GM23248 (cell line): Measurements from ENCODE around the gene RFX8. TPM values are rescaled to one million over a fixed set of nuclear protein-coding genes. Genes with fewer than 3 reads are reported as not detected.
"Not testable (repeated sequence)": the region's sequence is repeated elsewhere in the genome, so short reads cannot be mapped to it uniquely, and the experiment has no call there.

Experiments
- DNase-seq: peaks from one replicate; pipeline ENCODE4 v3.0.0-alpha.2; 2015
- H2AFZ ChIP-seq: fragments of 200-600 bp; sonication (generic); 2 replicates; pipeline ENCODE4 v1.6.1; 2016; ENCODE audit warnings: antibody characterized with exemption
- H3F3A ChIP-seq: fragments of 200-600 bp; sonication (generic); 2 replicates; pipeline ENCODE4 v1.6.1; 2016; ENCODE audit warnings: mild to moderate bottlenecking, antibody characterized with exemption, mixed run types; ENCODE audit not compliant: insufficient read depth
- H3K27ac ChIP-seq: fragments of 200-600 bp; sonication (generic); 2 replicates; pipeline ENCODE4 v1.5.1; 2016; ENCODE audit warnings: mild to moderate bottlenecking
- H3K27me3 ChIP-seq: fragments of 200-600 bp; sonication (generic); replicated peaks from 2 replicates; pipeline ENCODE4 v1.6.1; 2016; ENCODE audit warnings: mild to moderate bottlenecking; ENCODE audit not compliant: insufficient read depth
- H3K36me3 ChIP-seq: fragments of 200-600 bp; sonication (generic); 2 replicates; pipeline ENCODE4 v1.6.1; 2016; ENCODE audit warnings: low read depth, mild to moderate bottlenecking
- H3K4me1 ChIP-seq: fragments of 200-600 bp; sonication (generic); 2 replicates; pipeline ENCODE4 v1.6.1; 2016; ENCODE audit warnings: mild to moderate bottlenecking; ENCODE audit not compliant: insufficient read depth
- H3K4me2 ChIP-seq: fragments of 200-600 bp; sonication (generic); one replicate; pipeline ENCODE4 v1.6.1; 2016; ENCODE audit warnings: mild to moderate bottlenecking; ENCODE audit not compliant: unreplicated experiment
- H3K4me3 ChIP-seq: fragments of 200-600 bp; sonication (generic); 2 replicates; pipeline ENCODE4 v1.5.1; 2016; ENCODE audit warnings: mild to moderate bottlenecking
- H3K79me2 ChIP-seq: fragments of 200-600 bp; sonication (generic); 2 replicates; pipeline ENCODE4 v1.6.1; 2016; ENCODE audit warnings: mild to moderate bottlenecking; ENCODE audit not compliant: insufficient read depth
- H3K9ac ChIP-seq: fragments of 200-600 bp; sonication (generic); 2 replicates; pipeline ENCODE4 v1.6.1; 2016; ENCODE audit warnings: mild to moderate bottlenecking
- H3K9me2 ChIP-seq: fragments of 200-600 bp; sonication (generic); 2 replicates; pipeline ENCODE4 v1.6.1; 2016; ENCODE audit warnings: mixed run types, mild to moderate bottlenecking, moderate library complexity; ENCODE audit not compliant: insufficient read depth
- H3K9me3 ChIP-seq: fragments of 200-600 bp; sonication (generic); one replicate; pipeline ENCODE4 v1.6.1; 2017; ENCODE audit warnings: low read depth
- H4K20me1 ChIP-seq: fragments of 200-600 bp; sonication (generic); 2 replicates; pipeline ENCODE4 v1.6.0; 2016; ENCODE audit not compliant: insufficient read depth
- EZH2 ChIP-seq: fragments of 200-600 bp; sonication (generic); IDR thresholded peaks from 2 replicates; pipeline ENCODE4 v1.6.1; 2018; ENCODE audit warnings: antibody characterized with exemption, mild to moderate bottlenecking; ENCODE audit not compliant: insufficient read depth, poor library complexity, severe bottlenecking
- EZH2phosphoT487 ChIP-seq: fragments of 200-600 bp; sonication (generic); IDR thresholded peaks from 2 replicates; pipeline ENCODE4 v1.6.1; 2018; ENCODE audit warnings: antibody characterized with exemption, moderate library complexity, mild to moderate bottlenecking, low read depth; ENCODE audit not compliant: insufficient read depth
- WGBS, 2 experiments: methylation state at CpG; one replicate each; pipeline ENCODE4 v1.1.6; 2015 to 2017; ENCODE audit warnings: low lambda C conversion rate in 2 of 2, low coverage in 1 of 2; ENCODE audit errors: missing lambda C conversion rate in 2 of 2; 5-methylcytosine and 5-hydroxymethylcytosine counted together
- in situ Hi-C: fragments of 300-500 bp; cut with MboI; formaldehyde crosslinking; loops from 2 replicates; pipeline ENCODE4 v1.15.0; 2020
- polyA plus RNA-seq: library from polyadenylated mRNA; unstranded; fragments of >200 nt; fragmentation: Nextera tagmentation; extraction: Ambion mirVana; gene quantifications from 2 replicates; pipeline ENCODE4 v1.2.1, GENCODE V29; 2016
- total RNA-seq: library from RNA; depleted of rRNA; stranded (reverse); fragments of >200 nt; shearing (Covaris generic); gene quantifications from 2 replicates; pipeline ENCODE4 v1.2.3, GENCODE V29; 2014

Gene RFX8
- total and polyA plus RNA-seq, 2 experiments from 2014 or later, result 5.9 to 6.4 TPM

DNA sequence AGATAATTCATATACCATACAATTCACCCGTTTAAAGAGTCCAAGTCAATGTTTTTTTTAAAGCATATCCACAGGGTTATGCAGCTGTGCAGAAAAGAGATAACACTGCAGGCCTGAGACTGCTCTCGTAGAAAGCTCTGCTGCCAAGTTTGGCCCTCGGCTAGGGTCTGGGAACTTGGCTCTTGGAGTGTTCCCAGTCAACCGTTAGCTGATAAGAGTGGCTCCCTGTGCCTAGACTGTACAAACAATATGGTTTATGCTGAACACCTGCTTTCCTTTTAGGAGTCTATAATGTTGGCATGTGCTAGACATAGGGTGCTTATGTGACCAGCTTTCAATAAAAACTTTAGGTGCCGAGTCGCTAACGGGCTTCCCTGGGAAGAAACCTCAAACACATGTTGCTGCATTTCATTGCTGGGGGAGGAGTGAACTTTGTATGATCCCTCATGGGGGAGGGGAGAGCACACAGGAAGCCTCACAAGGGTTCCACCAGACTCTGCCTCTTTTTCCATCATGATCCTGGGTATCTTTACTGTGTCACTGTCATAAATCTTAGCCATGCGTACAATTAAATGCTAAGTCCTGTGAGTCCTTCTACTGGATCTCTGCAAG, 34.7 kb downstream of the RFX8 start:
- Histone ChIP-seq H3F3A (peaks cover 53% of the 10 kb centered on the region), H3K27ac (no peak overlapping the region), H3K9ac (no peak overlapping the region), H4K20me1 (no peaks in the 10 kb centered on the region), H3K36me3 (no peaks in the 10 kb centered on the region), H3K9me2 (no peaks in the 10 kb centered on the region), H3K4me2 (no peak overlapping the region), H3K27me3 (no peaks in the 10 kb centered on the region), H3K4me3 (no peak overlapping the region), H2AFZ (no peak overlapping the region), H3K4me1 (peaks cover 33% of the 10 kb centered on the region), H3K79me2 (peaks cover 14% of the 10 kb centered on the region), H3K9me3 (no peaks in the 10 kb centered on the region)
- WGBS, 2 experiments, result 91 to 92% methylated on average over 8 of the region's 8 CpGs
- in situ Hi-C loops, result no loop called here
- TF ChIP-seq EZH2phosphoT487, result no peak
- TF ChIP-seq EZH2, result no peak
- no peak for DNase-seq

DNA sequence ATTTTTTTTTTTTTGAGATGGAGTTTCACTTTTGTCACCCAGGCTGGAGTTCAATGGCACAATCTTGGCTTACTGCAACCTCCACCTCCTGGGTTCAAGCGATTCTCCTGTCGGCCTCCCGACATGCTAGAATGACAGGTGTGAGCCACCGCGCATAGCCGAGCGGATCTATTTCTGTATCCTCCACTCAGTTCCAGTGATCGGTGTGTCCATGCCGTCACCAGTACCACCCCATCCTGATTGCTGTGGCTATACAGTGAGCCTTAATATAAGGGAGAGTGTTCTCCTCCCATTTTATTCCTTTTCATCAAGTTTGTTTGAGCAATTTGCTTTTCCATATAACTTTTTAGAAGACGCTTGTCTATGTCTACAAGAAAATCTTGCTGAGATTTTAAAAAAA, 35.2 kb downstream of the RFX8 start:
- H3K4me1 ChIP-seq, result peaks cover 34% of the 10 kb centered on the region
- peaks cover 9% of the 10 kb centered on the region for H3K79me2 ChIP-seq
- H3K9me3 ChIP-seq, result no peaks in the 10 kb centered on the region
- no peak overlapping the region for H3K4me3 ChIP-seq
- no peaks in the 10 kb centered on the region for H3K36me3 ChIP-seq
- 95 to 96% methylated on average over 10 of the region's 10 CpGs for WGBS, 2 experiments
- no peaks in the 10 kb centered on the region for H3K9me2 ChIP-seq
- no peak overlapping the region for H3K4me2 ChIP-seq
- H3K27ac ChIP-seq, result no peak overlapping the region
- peaks cover 48% of the 10 kb centered on the region for H3F3A ChIP-seq
- in situ Hi-C loops, result no loop called here
- DNase-seq, result no peak
- H3K9ac ChIP-seq, result no peak overlapping the region
- H3K27me3 ChIP-seq, result no peaks in the 10 kb centered on the region
- H2AFZ ChIP-seq, result no peak overlapping the region
- TF ChIP-seq EZH2 (no peak), EZH2phosphoT487 (no peak)
- H4K20me1 ChIP-seq, result no peaks in the 10 kb centered on the region

GRCh38 chr2:101438555-101438954, 36.4 kb downstream of the RFX8 start:
- H3K27me3 ChIP-seq, H3K79me2 ChIP-seq, H3K36me3 ChIP-seq, in situ Hi-C loops, H3K4me2 ChIP-seq, H4K20me1 ChIP-seq, H3K9me3 ChIP-seq, DNase-seq, H3K27ac ChIP-seq, H3K9me2 ChIP-seq, H3K4me3 ChIP-seq, H2AFZ ChIP-seq, H3K9ac ChIP-seq: not testable (repeated sequence)
- peaks cover 36% of the 10 kb centered on the region for H3K4me1 ChIP-seq
- peaks cover 44% of the 10 kb centered on the region for H3F3A ChIP-seq
- 68 to 74% methylated on average over 4 of the region's 4 CpGs for WGBS, 2 experiments

DNA sequence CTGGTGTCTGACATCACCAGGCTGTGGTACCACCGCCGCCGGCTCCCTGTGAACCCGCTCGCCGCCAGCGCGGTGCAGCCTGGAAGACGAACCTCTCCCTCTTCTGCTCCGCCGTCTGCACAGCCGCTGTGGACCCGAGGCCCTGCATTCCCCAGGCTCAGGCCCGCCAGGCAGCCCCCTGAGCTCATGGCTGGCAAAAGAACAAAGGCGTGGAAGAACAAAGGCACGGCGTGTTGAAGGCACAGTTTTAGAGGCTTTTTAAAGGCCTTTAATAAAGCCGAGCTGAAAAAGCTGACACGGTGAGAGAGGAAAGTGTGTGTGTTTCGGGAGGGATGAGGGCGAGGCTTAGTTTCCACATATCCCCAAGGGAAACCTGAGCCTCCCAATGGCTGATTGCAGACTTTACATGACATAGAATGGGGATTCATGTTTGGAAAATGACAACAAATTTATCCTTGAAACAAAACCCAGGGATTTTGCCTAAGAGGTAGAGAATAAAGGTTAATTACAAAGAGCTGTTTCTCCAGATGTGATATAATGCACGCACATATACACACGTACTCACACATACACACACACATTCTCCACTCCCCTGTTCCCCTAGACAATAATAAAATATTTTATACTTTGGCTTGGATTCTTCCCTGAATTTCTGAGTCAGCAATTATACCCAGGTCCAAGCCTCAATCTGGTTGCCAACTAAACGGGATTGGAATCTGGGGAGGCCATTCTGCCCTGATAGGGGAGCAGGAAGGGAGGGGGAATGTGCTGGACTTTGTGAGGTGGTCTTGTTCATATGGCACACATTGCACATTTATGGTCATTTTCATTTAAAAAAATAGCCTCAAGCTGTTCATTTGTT, 39.7 kb downstream of the RFX8 start:
- WGBS, 2 experiments, result 86% methylated on average over 24 of the region's 24 CpGs
- H3K4me2 ChIP-seq, result no peak overlapping the region
- H3K4me1 ChIP-seq, result peaks cover 45% of the 10 kb centered on the region

More for the DNA sequence above, 39.7 kb downstream of the RFX8 start:
- Histone ChIP-seq H3F3A (peaks cover 41% of the 10 kb centered on the region), H2AFZ (no peak overlapping the region), H3K4me3 (no peak overlapping the region), H3K9me2 (no peaks in the 10 kb centered on the region), H3K27me3 (no peaks in the 10 kb centered on the region), H3K9me3 (no peaks in the 10 kb centered on the region), H3K27ac (no peak overlapping the region), H3K9ac (no peak overlapping the region), H3K36me3 (no peaks in the 10 kb centered on the region), H4K20me1 (no peaks in the 10 kb centered on the region), H3K79me2 (no peaks in the 10 kb centered on the region; the same call in 1 of the 2 replicates)
- in situ Hi-C loops, result no loop called here
- peak; percentile 32 for DNase-seq
- TF ChIP-seq EZH2 (no peak), EZH2phosphoT487 (no peak)
